PFSK-1 (cell line): Measurements from ENCODE around the gene KRTAP6-2. TPM values are rescaled to one million over a fixed set of nuclear protein-coding genes. Genes with fewer than 3 reads are reported as not detected.

Experiments
- FOXP2 ChIP-seq: optimal IDR thresholded peaks from 2 replicates; pipeline ENCODE3; 2011; ENCODE audit warnings: borderline replicate concordance, control low read depth, inconsistent platforms; ENCODE audit not compliant: insufficient read depth; ENCODE audit errors: extremely low read length, extremely low read depth
- POLR2AphosphoS5 ChIP-seq: IDR thresholded peaks from 2 replicates; pipeline ENCODE4 v1.6.1; 2012; ENCODE audit warnings: low read depth, mild to moderate bottlenecking, control low read depth, low read length, moderate library complexity
- REST ChIP-seq, 2 experiments: IDR thresholded peaks; 2 replicates each; pipeline versions ENCODE4 v1.6.1 to v1.8.0; 2011 to 2012; ENCODE audit warnings: low read depth in 2 of 2, low read length in 2 of 2, control low read depth in 1 of 2, inconsistent platforms in 1 of 2, mild to moderate bottlenecking in 1 of 2, moderate library complexity in 1 of 2; ENCODE audit not compliant: insufficient read depth in 1 of 2
- SIN3A ChIP-seq: IDR thresholded peaks from 2 replicates; pipeline ENCODE4 v1.6.1; 2012; ENCODE audit warnings: mild to moderate bottlenecking, low read length, moderate library complexity, borderline replicate concordance; ENCODE audit not compliant: insufficient read depth
- TAF1 ChIP-seq: IDR thresholded peaks from 2 replicates; pipeline ENCODE4 v1.6.1; 2012; ENCODE audit warnings: low read length, control low read depth, borderline replicate concordance; ENCODE audit not compliant: insufficient read depth
- polyA plus RNA-seq: library from polyadenylated mRNA; unstranded; fragments of >200 nt; gene quantifications from one replicate; pipeline ENCODE4 v1.2.1, GENCODE V29; 2012; ENCODE audit warnings: low read depth, missing spikeins; ENCODE audit not compliant: insufficient read length

KRTAP6-2 gene, protein sequence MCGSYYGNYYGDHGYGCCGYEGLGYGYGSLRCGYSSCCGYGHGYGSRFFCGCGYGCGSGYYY
- not detected for polyA plus RNA-seq

- TF ChIP-seq POLR2AphosphoS5: no peak
- TF ChIP-seq REST (IDR thresholded peaks at IDR 0.05; ENCODE audit: insufficient read depth in 1 of 2, low read depth in 2 of 2, low read length in 2 of 2): no peak
- TF ChIP-seq SIN3A: no peak
- TF ChIP-seq TAF1: no peak
- TF ChIP-seq FOXP2: no peak
Measured at GRCh38 chr21:30598802-30599201, at the start of gene KRTAP6-2. Gene KRTAP6-2, minus strand, starts transcription at chr21:30598902. Its CDS starts 28 bp downstream, at chr21:30598874.

DNA sequence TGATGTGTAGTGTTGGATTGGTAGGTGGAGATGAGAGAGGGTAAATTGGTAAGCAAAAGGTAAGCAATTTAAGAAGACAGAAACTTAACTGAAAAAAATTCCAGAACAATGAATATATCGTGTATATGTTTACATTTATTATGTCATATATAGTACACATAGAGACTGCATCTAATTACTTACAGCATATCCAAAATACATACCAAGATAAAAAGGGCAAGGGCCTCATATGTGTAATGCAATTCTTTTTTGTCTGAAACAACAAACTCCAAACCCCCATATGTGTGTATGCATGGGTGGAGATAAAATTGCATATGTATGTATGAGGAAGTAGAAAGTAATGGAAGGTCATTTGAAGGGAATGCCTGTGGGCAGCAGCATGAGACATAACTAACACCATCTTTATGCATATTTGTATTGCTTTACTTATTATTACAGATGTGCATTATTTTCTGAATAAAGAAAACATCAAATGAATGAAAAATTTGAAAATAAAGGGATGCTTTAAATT, 48.3 kb upstream of the KRTAP6-2 start:
- TF ChIP-seq POLR2AphosphoS5 (no peak), FOXP2 (no peak), SIN3A (no peak), TAF1 (no peak), REST (IDR thresholded peaks at IDR 0.05; ENCODE audit: insufficient read depth in 1 of 2, low read depth in 2 of 2, low read length in 2 of 2) (no peak)

GRCh38 chr21:30642564-30642963, 43.9 kb upstream of the KRTAP6-2 start, which contains the start of gene KRTAP20-3:
Gene KRTAP20-3, plus strand, starts transcription at chr21:30642864.
- TF ChIP-seq POLR2AphosphoS5 (no peak), FOXP2 (no peak), REST (IDR thresholded peaks at IDR 0.05; ENCODE audit: insufficient read depth in 1 of 2, low read depth in 2 of 2, low read length in 2 of 2) (no peak), SIN3A (no peak), TAF1 (no peak)

DNA sequence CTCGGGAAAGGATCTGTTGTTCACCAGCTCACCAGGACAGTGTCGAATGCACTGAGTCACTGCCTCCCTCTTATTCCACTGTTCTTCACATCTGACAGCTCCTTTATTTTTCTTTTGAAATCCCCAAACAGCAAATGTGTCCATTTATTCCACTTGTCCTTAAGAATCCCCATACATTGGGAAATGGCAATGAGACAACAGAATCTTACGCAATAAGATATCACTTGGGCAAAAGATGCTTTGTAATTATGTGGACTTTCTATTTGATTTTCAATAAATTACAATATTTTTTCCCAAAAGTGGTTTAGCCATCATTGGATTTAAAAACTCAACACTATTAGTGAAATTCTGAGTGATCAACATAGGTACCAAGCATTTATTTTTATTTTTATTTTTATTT, 40.0 kb upstream of the KRTAP6-2 start:
- no peak for TF ChIP-seq FOXP2
- TF ChIP-seq REST (IDR thresholded peaks at IDR 0.05; ENCODE audit: insufficient read depth in 1 of 2, low read depth in 2 of 2, low read length in 2 of 2): no peak
- TF ChIP-seq POLR2AphosphoS5: no peak
- TF ChIP-seq SIN3A: no peak
- TF ChIP-seq TAF1: no peak

DNA sequence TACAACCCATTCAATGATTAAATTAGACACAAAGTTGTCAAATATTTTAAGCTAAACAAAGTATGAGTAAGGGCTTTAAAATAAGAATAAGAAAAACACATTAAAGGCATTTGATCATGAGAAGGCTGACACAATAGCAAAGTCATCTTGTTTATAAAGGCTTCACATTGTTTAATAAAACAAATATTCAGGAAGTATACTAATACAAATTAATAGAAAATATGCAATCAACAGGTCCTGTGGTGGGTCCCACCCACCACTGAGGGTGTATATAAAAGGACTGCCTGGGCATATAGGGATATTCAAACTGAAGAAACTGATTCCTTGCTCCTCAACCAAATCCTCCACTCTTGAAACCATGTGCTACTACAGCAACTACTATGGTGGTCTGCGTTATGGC, 36.2 kb upstream of the KRTAP6-2 start, which contains the start of gene KRTAP20-2:
Gene KRTAP20-2, plus strand, starts transcription at position 301 of the 400 bp plus-strand sequence. Its CDS starts 58 bp downstream, at position 359.
- no peak for TF ChIP-seq REST (IDR thresholded peaks at IDR 0.05; ENCODE audit: insufficient read depth in 1 of 2, low read depth in 2 of 2, low read length in 2 of 2)
- TF ChIP-seq TAF1: no peak
- no peak for TF ChIP-seq POLR2AphosphoS5
- no peak for TF ChIP-seq SIN3A
- TF ChIP-seq FOXP2: no peak
